ENCODE measurements around the gene ASXL3.

- TF ChIP-seq CTCF (IDR thresholded peaks at IDR 0.05; ENCODE audit: low read depth, low read length, poor library complexity, severe bottlenecking) (no peak), EZH2phosphoT487 (IDR thresholded peaks at IDR 0.05; ENCODE audit: borderline replicate concordance, low read length) (no peak)
Observed at GRCh38 chr18:33656889-33657448, 79.0 kb downstream of the ASXL3 start.

Measured in DOHH2 (cell line).